DOHH2 (cell line): ENCODE measurements around the gene NEUROD4.

ENCODE experiments used
- H3F3A ChIP-seq: fragments of 200-600 bp; sonication (generic), shearing (Covaris generic); 2 replicates; pipeline ENCODE4 v1.6.0; 2016; ENCODE audit warnings: antibody characterized with exemption, mild to moderate bottlenecking; ENCODE audit not compliant: control insufficient read depth, insufficient read depth
- H3K27ac ChIP-seq: fragments of 200-600 bp; sonication (generic); 2 replicates; pipeline ENCODE4 v1.5.1; 2014; ENCODE audit warnings: low read depth, mild to moderate bottlenecking, low read length, moderate library complexity
- H3K27me3 ChIP-seq: fragments of 200-600 bp; sonication (generic); 2 replicates; pipeline ENCODE4 v1.6.1; 2014; ENCODE audit warnings: mild to moderate bottlenecking, low read length, mixed read lengths; ENCODE audit not compliant: control insufficient read depth
- H3K36me3 ChIP-seq: fragments of 200-600 bp; sonication (generic); 2 replicates; pipeline ENCODE4 v1.6.1; 2014; ENCODE audit warnings: mild to moderate bottlenecking, low read length, moderate library complexity, mixed read lengths; ENCODE audit not compliant: control insufficient read depth
- H3K4me1 ChIP-seq: fragments of 200-600 bp; sonication (generic); 2 replicates; pipeline ENCODE4 v1.6.1; 2014; ENCODE audit warnings: mild to moderate bottlenecking, low read length, mixed read lengths; ENCODE audit not compliant: control insufficient read depth
- H3K4me2 ChIP-seq: fragments of 200-600 bp; sonication (generic); 2 replicates; pipeline ENCODE4 v1.6.0; 2014; ENCODE audit warnings: mild to moderate bottlenecking, low read length, moderate library complexity
- H3K4me3 ChIP-seq: fragments of 200-600 bp; sonication (generic); 2 replicates; pipeline ENCODE4 v1.5.1; 2014; ENCODE audit warnings: mild to moderate bottlenecking, low read length, mixed read lengths
- H3K79me2 ChIP-seq: fragments of 200-600 bp; sonication (generic); 2 replicates; pipeline ENCODE4 v1.6.1; 2014; ENCODE audit warnings: mild to moderate bottlenecking, low read length, mixed read lengths; ENCODE audit not compliant: control insufficient read depth
- H3K9me2 ChIP-seq: fragments of 200-600 bp; sonication (generic); replicated peaks from 2 replicates; pipeline ENCODE4 v1.6.1; 2014; ENCODE audit warnings: mild to moderate bottlenecking, low read length, mixed read lengths; ENCODE audit not compliant: control insufficient read depth
- H3K9me3 ChIP-seq: fragments of 200-600 bp; sonication (generic); 2 replicates; pipeline ENCODE4 v1.6.1; 2014; ENCODE audit warnings: antibody characterized with exemption, low read length, mixed read lengths; ENCODE audit not compliant: control insufficient read depth, insufficient read depth
- H4K20me1 ChIP-seq: fragments of 200-600 bp; sonication (generic); 2 replicates; pipeline ENCODE4 v1.6.0; 2014; ENCODE audit warnings: low read depth, mild to moderate bottlenecking, antibody characterized with exemption, low read length, moderate library complexity; ENCODE audit not compliant: control insufficient read depth, insufficient read depth
- CTCF ChIP-seq: fragments of 200-600 bp; sonication (generic); IDR thresholded peaks from one replicate; pipeline ENCODE4 v1.5.1; 2014; ENCODE audit warnings: antibody characterized with exemption, mild to moderate bottlenecking, low read depth, low read length; ENCODE audit not compliant: poor library complexity, severe bottlenecking
- EZH2phosphoT487 ChIP-seq: fragments of 200-600 bp; sonication (generic); IDR thresholded peaks from 2 replicates; pipeline ENCODE4 v1.6.1; 2017; ENCODE audit warnings: borderline replicate concordance, mild to moderate bottlenecking, antibody characterized with exemption, low read length, moderate library complexity, mixed read lengths

The NEUROD4 gene

GRCh38 chr12:54996205-54996604 lies 23.6 kb upstream of the NEUROD4 start:
- H3K9me2 ChIP-seq, result no peaks in the 10 kb centered on the region
- H4K20me1 ChIP-seq, result no peaks in the 10 kb centered on the region
- H3K4me1 ChIP-seq, result peaks cover 56% of the 10 kb centered on the region
- no peak overlapping the region for H3K4me2 ChIP-seq
- H3K4me3 ChIP-seq, result no peak overlapping the region
- H3F3A ChIP-seq, result peaks cover 10% of the 10 kb centered on the region
- TF ChIP-seq CTCF (no peak), EZH2phosphoT487 (no peak)
- no peaks in the 10 kb centered on the region for H3K27me3 ChIP-seq
- H3K27ac ChIP-seq, result no peak overlapping the region
- H3K9me3 ChIP-seq, result peaks cover 5% of the 10 kb centered on the region; the same call in 1 of the 2 replicates
- peaks cover 10% of the 10 kb centered on the region; the same call in 1 of the 2 replicates for H3K36me3 ChIP-seq
- no peaks in the 10 kb centered on the region for H3K79me2 ChIP-seq

- no peaks in the 10 kb centered on the region for H3K79me2 ChIP-seq
- H3F3A ChIP-seq, result no peaks in the 10 kb centered on the region
- H3K9me2 ChIP-seq, result no peaks in the 10 kb centered on the region
- H3K27me3 ChIP-seq, result no peaks in the 10 kb centered on the region
- peaks cover 5% of the 10 kb centered on the region; the same call in 1 of the 2 replicates for H3K9me3 ChIP-seq
- peaks cover 10% of the 10 kb centered on the region; the same call in 1 of the 2 replicates for H3K36me3 ChIP-seq
- H3K4me2 ChIP-seq, result no peak overlapping the region
- no peak overlapping the region for H3K27ac ChIP-seq
- H3K4me1 ChIP-seq, result peaks cover 52% of the 10 kb centered on the region
- H4K20me1 ChIP-seq, result no peaks in the 10 kb centered on the region
- TF ChIP-seq EZH2phosphoT487 (no peak), CTCF (no peak)
- no peak overlapping the region for H3K4me3 ChIP-seq
These were observed 21.7 kb upstream of the NEUROD4 start for GRCh38 chr12:54997929-54998522.

GRCh38 chr12:54998958-54999510 lies 20.7 kb upstream of the NEUROD4 start:
- peaks cover 10% of the 10 kb centered on the region; the same call in 1 of the 2 replicates for H3K36me3 ChIP-seq
- no peaks in the 10 kb centered on the region for H3K9me2 ChIP-seq
- H3K9me3 ChIP-seq, result peaks cover 5% of the 10 kb centered on the region; the same call in 1 of the 2 replicates
- no peaks in the 10 kb centered on the region for H3K79me2 ChIP-seq
- no peak overlapping the region for H3K27ac ChIP-seq
- H3K27me3 ChIP-seq, result no peaks in the 10 kb centered on the region
- H3K4me1 ChIP-seq, result peaks cover 44% of the 10 kb centered on the region
- TF ChIP-seq EZH2phosphoT487, result no peak
- no peak for TF ChIP-seq CTCF
- H4K20me1 ChIP-seq, result no peaks in the 10 kb centered on the region
- H3K4me3 ChIP-seq, result no peak overlapping the region
- H3F3A ChIP-seq, result no peaks in the 10 kb centered on the region
- H3K4me2 ChIP-seq, result peak overlapping the region; percentile 12
